HG03175 (cell line): ENCODE results near the gene CTNNA2.

Experiments used
- ATAC-seq: cut with Tn5 transposase; IDR thresholded peaks from one replicate; pipeline ENCODE4 v1.9.1; 2021; ENCODE audit warnings: mild to moderate bottlenecking, moderate library complexity; ENCODE audit not compliant: unreplicated experiment

The CTNNA2 gene

GRCh38 chr2:79782576-79783452 lies 270.0 kb downstream of the CTNNA2 start:
- ATAC-seq = no peak

GRCh38 chr2:79788952-79789651 lies 276.3 kb downstream of the CTNNA2 start:
- no peak for ATAC-seq

- ATAC-seq = no peak
Measured at GRCh38 chr2:79789811-79790210, 277.0 kb downstream of the CTNNA2 start.

GRCh38 chr2:79792090-79792489 lies 279.2 kb downstream of the CTNNA2 start:
- no peak for ATAC-seq

GRCh38 chr2:79793006-79793405 lies 280.2 kb downstream of the CTNNA2 start:
- no peak for ATAC-seq

GRCh38 chr2:79796641-79797040 lies 283.8 kb downstream of the CTNNA2 start:
- ATAC-seq = no peak

- no peak for ATAC-seq
Measured at GRCh38 chr2:79798776-79799175, 285.9 kb downstream of the CTNNA2 start.

GRCh38 chr2:79799729-79800128 lies 286.9 kb downstream of the CTNNA2 start:
- no peak for ATAC-seq

- ATAC-seq = no peak
Measured at GRCh38 chr2:79801082-79801481, 288.2 kb downstream of the CTNNA2 start.

GRCh38 chr2:79817288-79817687 lies 304.4 kb downstream of the CTNNA2 start:
- no peak for ATAC-seq

GRCh38 chr2:79820281-79820680 lies 307.4 kb downstream of the CTNNA2 start:
- ATAC-seq = no peak

GRCh38 chr2:79822136-79822535 lies 309.3 kb downstream of the CTNNA2 start:
- ATAC-seq = no peak

- ATAC-seq = no peak
Measured at GRCh38 chr2:79824086-79824786, 311.4 kb downstream of the CTNNA2 start.

- no peak for ATAC-seq
Measured at GRCh38 chr2:79827881-79828280, 315.0 kb downstream of the CTNNA2 start.

GRCh38 chr2:79830501-79830900 lies 317.6 kb downstream of the CTNNA2 start:
- ATAC-seq = no peak

- ATAC-seq = no peak
Measured at GRCh38 chr2:79831961-79832360, 319.1 kb downstream of the CTNNA2 start.

- ATAC-seq = no peak
Measured at GRCh38 chr2:79832511-79833234, 319.8 kb downstream of the CTNNA2 start.

- no peak for ATAC-seq
Measured at GRCh38 chr2:79833235-79833878, 320.5 kb downstream of the CTNNA2 start.

- ATAC-seq = no peak
Measured at GRCh38 chr2:79835911-79836310, 323.1 kb downstream of the CTNNA2 start.

GRCh38 chr2:79844011-79844410 lies 331.2 kb downstream of the CTNNA2 start:
- no peak for ATAC-seq
